D721Med (cell line): ENCODE data around the gene CXADR.

Experiments
- DNase-seq: peaks from one replicate; pipeline ENCODE4 v3.0.0; 2011; ENCODE audit warnings: low spot score; ENCODE audit not compliant: insufficient read length
- FAIRE-seq: peaks from 2 replicates; lab custom pipeline; 2011; peaks lifted over from hg19 to GRCh38; lab: Jason Lieb, UNC
- TF ChIP-seq, protein P1 (sequence below): IDR thresholded peaks from 2 replicates; pipeline ENCODE4 v1.5.1; 2012; ENCODE audit warnings: mild to moderate bottlenecking, control low read depth; ENCODE audit not compliant: insufficient read depth; ENCODE audit errors: missing control alignments

Gene CXADR

DNA sequence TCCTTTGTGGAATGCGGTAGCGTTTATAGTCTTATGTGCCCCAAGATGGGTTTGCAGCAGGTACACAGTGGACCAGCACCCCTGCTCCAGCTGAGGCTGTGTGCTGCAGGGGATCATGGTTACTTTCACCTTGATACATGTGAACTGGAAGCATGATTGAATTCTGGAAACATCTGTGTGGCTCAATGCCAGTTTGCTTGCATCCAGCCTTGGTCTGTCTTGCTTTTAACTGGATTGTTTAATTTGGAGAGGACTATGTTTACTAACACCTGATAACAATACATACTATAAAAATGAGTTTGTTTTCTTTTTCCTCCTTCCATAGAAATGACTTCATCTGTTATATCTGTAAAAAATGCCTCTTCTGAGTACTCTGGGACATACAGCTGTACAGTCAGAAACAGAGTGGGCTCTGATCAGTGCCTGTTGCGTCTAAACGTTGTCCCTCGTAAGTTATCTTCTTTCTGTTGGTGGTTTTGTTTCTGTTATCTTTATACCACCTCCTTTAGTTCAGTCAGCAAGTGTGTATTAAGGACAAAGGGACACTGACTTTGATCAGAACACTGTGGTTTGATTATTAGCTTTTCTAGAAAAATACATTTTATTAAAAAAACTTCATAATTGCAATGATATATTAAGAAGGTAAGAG lies 47.7 kb downstream of the CXADR start:
- TF ChIP-seq, protein P1, sequence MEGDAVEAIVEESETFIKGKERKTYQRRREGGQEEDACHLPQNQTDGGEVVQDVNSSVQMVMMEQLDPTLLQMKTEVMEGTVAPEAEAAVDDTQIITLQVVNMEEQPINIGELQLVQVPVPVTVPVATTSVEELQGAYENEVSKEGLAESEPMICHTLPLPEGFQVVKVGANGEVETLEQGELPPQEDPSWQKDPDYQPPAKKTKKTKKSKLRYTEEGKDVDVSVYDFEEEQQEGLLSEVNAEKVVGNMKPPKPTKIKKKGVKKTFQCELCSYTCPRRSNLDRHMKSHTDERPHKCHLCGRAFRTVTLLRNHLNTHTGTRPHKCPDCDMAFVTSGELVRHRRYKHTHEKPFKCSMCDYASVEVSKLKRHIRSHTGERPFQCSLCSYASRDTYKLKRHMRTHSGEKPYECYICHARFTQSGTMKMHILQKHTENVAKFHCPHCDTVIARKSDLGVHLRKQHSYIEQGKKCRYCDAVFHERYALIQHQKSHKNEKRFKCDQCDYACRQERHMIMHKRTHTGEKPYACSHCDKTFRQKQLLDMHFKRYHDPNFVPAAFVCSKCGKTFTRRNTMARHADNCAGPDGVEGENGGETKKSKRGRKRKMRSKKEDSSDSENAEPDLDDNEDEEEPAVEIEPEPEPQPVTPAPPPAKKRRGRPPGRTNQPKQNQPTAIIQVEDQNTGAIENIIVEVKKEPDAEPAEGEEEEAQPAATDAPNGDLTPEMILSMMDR, result no peak
- FAIRE-seq (no peak), DNase-seq (no peak)

DNA sequence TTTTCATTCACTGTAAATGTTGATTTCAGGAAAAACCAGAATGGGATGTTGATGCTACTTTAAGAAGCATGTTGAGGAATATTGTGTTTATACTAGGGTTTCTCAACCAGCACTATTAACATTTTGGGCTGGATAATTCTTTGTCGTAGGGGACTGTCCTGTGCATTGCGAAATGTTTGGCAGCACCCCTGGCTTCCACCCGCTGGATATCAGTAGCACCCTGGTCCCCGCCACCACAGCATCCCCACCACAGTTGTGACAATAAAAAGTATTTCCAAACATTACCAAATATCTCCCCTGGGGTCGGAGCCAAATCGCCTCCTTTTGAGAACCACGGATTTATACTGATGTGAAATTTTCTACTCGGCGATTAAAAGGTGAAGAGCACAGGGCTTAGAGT lies 57.9 kb downstream of the CXADR start:
- FAIRE-seq, result no peak
- TF ChIP-seq, protein P1, result no peak
- DNase-seq, result no peak

DNA sequence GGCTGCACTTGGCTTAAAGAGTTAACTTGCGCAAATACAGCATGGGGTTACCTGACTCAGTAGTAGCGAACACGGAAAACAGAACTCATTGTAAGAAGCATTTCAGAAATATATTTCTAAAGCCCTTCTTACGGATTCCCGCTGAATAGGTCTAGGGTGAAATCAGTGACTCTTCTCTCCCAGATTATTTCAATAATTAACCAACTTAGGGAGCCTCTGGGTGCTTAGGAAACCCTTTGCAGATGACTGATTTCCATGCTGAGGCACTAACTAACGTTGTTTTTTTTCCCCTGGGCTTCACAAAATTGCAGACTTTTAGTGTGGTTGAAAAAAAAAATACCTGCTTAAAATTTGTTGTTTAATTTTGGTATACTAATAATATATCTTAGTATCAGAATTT lies 59.6 kb downstream of the CXADR start:
- TF ChIP-seq, protein P1, result no peak
- no peak for DNase-seq
- no peak for FAIRE-seq

DNA sequence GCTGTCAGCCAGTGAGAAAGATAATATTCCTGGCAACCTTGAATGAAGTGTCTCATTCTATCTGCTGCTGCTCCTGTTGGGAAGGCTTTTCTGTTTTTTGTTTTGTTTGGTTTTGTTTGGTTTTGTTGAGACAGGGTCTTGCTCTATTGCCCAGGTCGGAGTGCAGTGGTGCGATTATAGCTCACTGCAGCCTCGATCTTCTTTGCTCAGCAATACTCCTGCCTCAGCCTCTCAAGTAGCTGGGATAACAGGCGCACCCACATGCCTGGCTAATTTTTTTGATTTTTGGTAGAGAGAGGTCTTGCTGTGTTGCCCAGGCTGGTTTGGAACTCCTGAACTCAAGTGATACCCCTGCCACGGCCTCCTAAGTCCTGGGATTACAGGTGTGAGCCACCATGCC lies 62.2 kb downstream of the CXADR start:
- FAIRE-seq, result no peak
- TF ChIP-seq, protein P1, result no peak

DNA sequence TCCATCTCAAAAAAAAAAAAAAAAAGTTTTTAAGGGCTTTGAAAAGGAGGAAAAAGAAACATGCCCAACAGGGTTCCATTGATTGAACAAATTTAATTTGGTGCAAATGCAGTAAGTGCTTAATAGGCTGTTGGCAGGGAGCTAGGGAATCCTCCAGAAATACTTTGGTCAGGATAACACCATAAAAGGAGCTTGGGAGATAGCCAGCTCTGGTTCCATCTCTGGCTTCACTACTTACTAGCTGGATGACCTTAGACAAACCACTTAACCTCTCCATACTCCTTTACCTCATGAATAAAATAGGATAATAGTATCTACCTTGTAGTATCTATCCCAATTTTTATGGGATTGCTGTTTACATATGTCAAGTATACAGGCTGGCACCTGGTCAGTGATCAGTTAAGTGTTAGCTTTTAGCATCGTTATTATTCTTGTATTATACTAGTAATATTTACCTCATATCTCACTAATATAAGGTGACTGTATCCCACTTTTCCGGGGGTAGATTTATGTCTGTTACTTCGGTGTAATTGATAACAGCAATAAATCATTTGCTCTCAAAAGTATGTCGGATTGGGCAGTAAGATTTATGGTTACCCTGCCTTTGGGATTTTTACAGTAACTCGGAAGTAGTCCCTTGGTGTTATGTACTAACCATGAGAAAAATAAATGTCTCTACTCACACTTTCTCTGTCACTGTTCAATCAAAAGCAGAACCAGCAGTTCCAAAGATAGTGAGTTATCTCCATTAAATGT lies 63.4 kb downstream of the CXADR start:
- TF ChIP-seq, protein P1, result no peak
- DNase-seq, result no peak
- FAIRE-seq, result no peak

More for the DNA sequence above, 62.2 kb downstream of the CXADR start:
- DNase-seq, result no peak

DNA sequence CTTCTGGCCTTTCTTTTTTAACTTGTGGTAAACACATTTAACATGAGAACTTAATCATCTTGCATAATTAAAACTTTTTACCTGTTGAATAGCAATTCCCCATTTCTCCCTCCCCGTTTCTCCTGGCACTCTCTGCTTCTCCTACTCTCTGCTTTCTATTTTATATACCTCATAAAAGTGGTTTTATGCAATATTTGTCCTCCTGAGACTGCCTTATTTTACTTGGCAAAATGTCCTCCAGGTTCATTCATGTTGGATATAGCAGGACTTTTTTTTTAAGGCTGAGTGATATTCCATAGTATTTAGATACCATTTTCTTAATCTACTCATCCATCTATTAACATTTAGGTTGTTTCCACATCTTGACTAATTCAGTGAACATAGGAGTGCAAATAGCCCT lies 64.9 kb downstream of the CXADR start:
- TF ChIP-seq, protein P1, result no peak
- FAIRE-seq (no peak), DNase-seq (no peak)

DNA sequence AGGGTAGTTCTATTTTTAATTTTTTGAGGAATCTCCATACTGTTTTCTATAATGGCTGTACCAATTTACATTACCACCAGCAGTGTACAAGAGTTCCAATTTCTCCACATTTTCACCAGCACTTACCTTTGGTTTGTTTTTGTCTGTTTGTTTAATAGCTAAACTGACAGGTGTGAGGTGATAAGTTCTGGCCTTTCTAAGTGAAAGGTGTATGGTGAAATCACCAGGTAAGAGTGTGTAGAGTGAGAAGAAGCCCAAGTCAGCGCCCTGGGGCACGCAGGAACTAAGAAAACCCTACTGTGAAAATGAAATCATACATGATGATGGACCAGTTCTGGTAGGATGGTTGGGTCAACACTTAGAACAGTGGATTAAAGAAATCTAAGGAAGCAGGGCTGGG lies 65.3 kb downstream of the CXADR start:
- TF ChIP-seq, protein P1, result no peak
- DNase-seq (no peak), FAIRE-seq (peak; percentile 6)
